Breast epithelium (tissue), 3 donors: Measurements from ENCODE around the gene SMIM17.

ENCODE experiments used
- CTCF ChIP-seq, 3 donors: fragments of 450-650 bp; IDR thresholded peaks; one replicate each; pipeline ENCODE4 v1.5.1; 2016 to 2017; ENCODE audit warnings: antibody characterized with exemption in 3 of 3, mild to moderate bottlenecking in 3 of 3, moderate library complexity in 3 of 3
- POLR2A ChIP-seq: fragments of 450-650 bp; IDR thresholded peaks from one replicate; pipeline ENCODE4 v1.6.1; 2016; ENCODE audit warnings: antibody characterized with exemption, mild to moderate bottlenecking, moderate library complexity

GRCh38 chr19:56654151-56654550 is 11.2 kb downstream of the SMIM17 start:
- no peak for TF ChIP-seq POLR2A
- no peak for TF ChIP-seq CTCF (IDR thresholded peaks at IDR 0.05)
